ENCODE results near the gene RNPS1. TPM values are rescaled to one million over a fixed set of nuclear protein-coding genes. Genes with fewer than 3 reads are reported as not detected.

The RNPS1 gene
- total RNA-seq, 4 donors from 2014 or later = 127 to 158 (median 141) TPM

DNA sequence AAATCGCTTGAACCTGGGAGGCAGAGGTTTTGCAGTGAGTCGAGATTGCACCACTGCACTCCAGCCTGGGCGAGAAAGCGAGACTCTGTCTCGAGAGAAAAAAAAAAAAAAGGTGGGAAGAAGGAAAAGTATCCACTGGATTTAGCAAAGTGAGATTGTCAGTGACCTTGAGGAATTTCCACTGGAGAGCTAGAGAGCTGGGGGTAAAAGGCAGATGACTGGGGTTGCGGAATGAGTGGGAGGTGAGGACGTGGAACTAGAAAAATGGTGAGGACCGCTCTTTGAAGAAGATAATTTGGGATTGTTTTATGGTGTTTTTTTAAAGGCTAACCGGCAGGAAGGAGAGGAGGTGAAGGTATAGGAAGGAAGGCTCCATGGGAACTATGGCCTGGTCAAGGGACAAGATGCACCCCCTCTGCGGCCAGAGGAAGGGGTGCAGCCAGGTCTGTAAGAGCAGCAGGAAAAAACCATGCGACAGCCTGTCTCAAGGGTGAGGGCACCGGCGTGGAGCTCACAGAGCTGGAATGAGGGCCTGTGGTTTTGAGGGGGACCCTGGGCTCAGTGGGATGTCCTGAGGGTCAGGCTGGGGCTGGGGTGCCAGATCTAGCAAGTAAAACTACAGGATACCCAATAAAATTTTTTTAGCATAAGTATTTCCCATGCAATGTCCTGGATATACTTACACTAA, 63.4 kb downstream of the RNPS1 start:
- no peak for DNase-seq
- H3K4me3 ChIP-seq (replicated peaks in 1 of 3) = peak overlapping the region; percentile 75 to 92 (median 90)
- no peaks in the 10 kb centered on the region for H3K27me3 ChIP-seq
- peaks cover 17 to 20% of the 10 kb centered on the region in 2 donors for H3K36me3 ChIP-seq
- peak overlapping the region; percentile 99 for H3K27ac ChIP-seq
- TF ChIP-seq POLR2A (IDR thresholded peaks at IDR 0.05) (no peak), CTCF (IDR thresholded peaks at IDR 0.05) (no peak)
- peaks cover 12 to 14% of the 10 kb centered on the region in 2 donors for H3K4me1 ChIP-seq
- 78 to 79% methylated on average over 13 of the region's 13 CpGs for WGBS, 2 donors
- intact Hi-C loops (cut with DNase I) = no loop called here
- no peaks in the 10 kb centered on the region for H3K9me3 ChIP-seq

MicroRNAs within 50 kb of the gene (microRNA counts, 767-probe panel; counts per million panel counts)
- microRNA hsa-miR-940 = 0 counts per million in 2 donors

Small RNA genes within 50 kb of the gene (microRNA-seq; reads per million reads assigned to microRNA genes)
- not detected for gene MIR3677
- gene MIR4717 = not detected

Small RNA genes within 50 kb of the gene (small RNA-seq; reads per million reads assigned to genes)
- gene MIR3677 (not detected), gene MIR4717 (not detected)

Other genes starting within 250 kb of the RNPS1 start
- under 1 TPM in 2 of 4 donors, not detected in 2; 0.54 to 0.63 TPM for gene NPW, start 248.3 kb downstream of the RNPS1 start, total RNA-seq
- gene NHERF2, start 241.2 kb downstream of the RNPS1 start, total RNA-seq = 100 to 1,000 TPM in 1 of 4 donors, 10 to 100 TPM in 3; 73.8 to 146 (median 81.6) TPM
- gene NTHL1, start 220.3 kb downstream of the RNPS1 start, total RNA-seq = 10 to 100 TPM in 3 of 4 donors, 1 to 10 TPM in 1; 6.1 to 38.7 (median 25.0) TPM
- gene TSC2, start 220.1 kb downstream of the RNPS1 start, total RNA-seq = 100 to 1,000 TPM; 101 to 148 (median 109) TPM
- 100 to 1,000 TPM in 1 of 4 donors, 10 to 100 TPM in 3; 66.9 to 153 (median 87.7) TPM for gene PKD1, start 132.2 kb downstream of the RNPS1 start, total RNA-seq
- gene RAB26, start 119.5 kb downstream of the RNPS1 start, total RNA-seq = 1 to 10 TPM in 1 of 4 donors, under 1 TPM in 2, not detected in 1; 0.40 to 1.6 (median 0.89) TPM
- gene TRAF7, start 112.3 kb downstream of the RNPS1 start, total RNA-seq = 10 to 100 TPM; 27.7 to 51.9 (median 41.5) TPM
- gene CASKIN1, start 71.5 kb downstream of the RNPS1 start, total RNA-seq = 1 to 10 TPM in 1 of 4 donors, under 1 TPM in 3; 0.13 to 1.2 (median 0.40) TPM
- 10 to 100 TPM; 61.0 to 95.6 (median 63.1) TPM for gene MLST8, start 62.7 kb downstream of the RNPS1 start, total RNA-seq
- 10 to 100 TPM in 2 of 4 donors, 1 to 10 TPM in 2; 3.8 to 44.6 (median 12.0) TPM for gene BRICD5, start 57.3 kb downstream of the RNPS1 start, total RNA-seq
- gene PGP, start 53.3 kb downstream of the RNPS1 start, total RNA-seq = 10 to 100 TPM; 13.4 to 44.0 (median 28.8) TPM
- gene E4F1, start 44.5 kb downstream of the RNPS1 start, total RNA-seq = 10 to 100 TPM; 35.3 to 55.7 (median 41.3) TPM
- 1 to 10 TPM in 3 of 4 donors, under 1 TPM in 1; 0.88 to 4.5 (median 1.4) TPM for gene DNASE1L2, start 31.7 kb downstream of the RNPS1 start, total RNA-seq
- gene ECI1, start 16.5 kb downstream of the RNPS1 start, total RNA-seq = 100 to 1,000 TPM; 104 to 208 (median 169) TPM
- gene ABCA3, start 72.6 kb upstream of the RNPS1 start, total RNA-seq = 10 to 100 TPM; 36.5 to 66.7 (median 60.4) TPM
- gene CCNF, start 161.3 kb upstream of the RNPS1 start, total RNA-seq = 1 to 10 TPM; 1.2 to 2.5 (median 1.8) TPM
- under 1 TPM in 2 of 4 donors, not detected in 2; 0.83 to 0.96 TPM for gene TEDC2, start 192.0 kb upstream of the RNPS1 start, total RNA-seq
- gene NTN3, start 203.2 kb upstream of the RNPS1 start, total RNA-seq = under 1 TPM in 3 of 4 donors, not detected in 1; 0.13 to 0.63 (median 0.56) TPM
- gene TBC1D24, start 207.0 kb upstream of the RNPS1 start, total RNA-seq = 10 to 100 TPM; 15.9 to 32.3 (median 21.8) TPM
- 10 to 100 TPM; 33.1 to 62.1 (median 36.3) TPM for gene ATP6V0C, start 245.8 kb upstream of the RNPS1 start, total RNA-seq

Data from thyroid gland (tissue), 4 donors.